Measurements from ENCODE around the gene CDA.
"Not testable (repeated sequence)": the region's sequence is repeated elsewhere in the genome, so short reads cannot be mapped to it uniquely, and the experiment has no call there.

CDA gene

GRCh38 chr1:20603504-20604464, 14.9 kb downstream of the CDA start:
- Histone ChIP-seq H3K9me3 (ENCODE audit: control insufficient read depth, low read length) (no peaks in the 10 kb centered on the region), H3K4me1 (ENCODE audit: control insufficient read depth, insufficient read depth, low read length, poor library complexity, severe bottlenecking) (peaks cover 15% of the 10 kb centered on the region), H3K27ac (ENCODE audit: low read depth, low read length, severe bottlenecking) (peak overlapping the region; percentile 16), H3K36me3 (ENCODE audit: control insufficient read depth, insufficient read depth, low read length) (no peaks in the 10 kb centered on the region), H3K4me3 (ENCODE audit: extremely low read depth, insufficient read depth, low read length, poor library complexity, severe bottlenecking) (no peak overlapping the region)
- 87 to 98% methylated on average over 5 to 8 of the region's 9 CpGs for WGBS, 2 experiments (ENCODE audit: insufficient coverage in 2 of 2)

- Histone ChIP-seq H3K27ac (ENCODE audit: low read depth, low read length, severe bottlenecking) (no peak overlapping the region), H3K9me3 (ENCODE audit: control insufficient read depth, low read length) (no peaks in the 10 kb centered on the region), H3K4me3 (ENCODE audit: extremely low read depth, insufficient read depth, low read length, poor library complexity, severe bottlenecking) (no peak overlapping the region), H3K4me1 (ENCODE audit: control insufficient read depth, insufficient read depth, low read length, poor library complexity, severe bottlenecking) (peaks cover 15% of the 10 kb centered on the region), H3K36me3 (ENCODE audit: control insufficient read depth, insufficient read depth, low read length) (no peaks in the 10 kb centered on the region)
- WGBS, 2 experiments (ENCODE audit: insufficient coverage in 2 of 2) = 90 to 94% methylated on average over 7 of the region's 7 CpGs
Observed at GRCh38 chr1:20604678-20605077, 15.8 kb downstream of the CDA start.

GRCh38 chr1:20606801-20607570, 18.1 kb downstream of the CDA start:
- H3K27ac ChIP-seq (ENCODE audit: low read depth, low read length, severe bottlenecking); H3K4me3 ChIP-seq (ENCODE audit: extremely low read depth, insufficient read depth, low read length, poor library complexity, severe bottlenecking); H3K36me3 ChIP-seq (ENCODE audit: control insufficient read depth, insufficient read depth, low read length); H3K9me3 ChIP-seq (ENCODE audit: control insufficient read depth, low read length): not testable (repeated sequence)
- WGBS, 2 experiments (ENCODE audit: insufficient coverage in 2 of 2) = 89 to 94% methylated on average over 3 of the region's 7 CpGs
- peaks cover 15% of the 10 kb centered on the region for H3K4me1 ChIP-seq (ENCODE audit: control insufficient read depth, insufficient read depth, low read length, poor library complexity, severe bottlenecking)

- Histone ChIP-seq H3K36me3 (ENCODE audit: control insufficient read depth, insufficient read depth, low read length) (no peaks in the 10 kb centered on the region), H3K27ac (ENCODE audit: low read depth, low read length, severe bottlenecking) (no peak overlapping the region), H3K4me1 (ENCODE audit: control insufficient read depth, insufficient read depth, low read length, poor library complexity, severe bottlenecking) (peaks cover 19% of the 10 kb centered on the region), H3K4me3 (ENCODE audit: extremely low read depth, insufficient read depth, low read length, poor library complexity, severe bottlenecking) (no peak overlapping the region), H3K9me3 (ENCODE audit: control insufficient read depth, low read length) (no peaks in the 10 kb centered on the region)
- 79 to 82% methylated on average over 3 to 5 of the region's 6 CpGs for WGBS, 2 experiments (ENCODE audit: insufficient coverage in 2 of 2)
Observed at GRCh38 chr1:20609541-20609940, 20.6 kb downstream of the CDA start.

DNA sequence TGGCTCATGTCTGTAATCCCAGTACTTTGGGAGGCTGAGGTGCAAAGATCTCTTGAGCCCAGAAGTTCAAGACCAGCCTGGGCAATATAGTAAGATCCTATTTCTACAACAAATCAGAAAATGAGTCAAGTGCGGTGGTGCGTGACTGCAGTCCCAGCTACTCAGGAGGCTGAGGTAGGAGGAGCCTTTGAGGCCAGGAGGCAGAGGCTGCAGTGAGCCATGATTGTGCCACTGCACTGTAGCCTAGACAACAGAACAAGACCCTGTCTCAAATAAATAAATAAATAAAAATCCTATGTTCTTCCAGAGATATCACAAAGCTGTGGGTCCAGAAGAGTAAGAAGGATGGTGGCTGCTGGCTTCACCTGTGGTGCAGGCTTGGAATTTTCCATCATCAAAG, 22.1 kb downstream of the CDA start:
- no peak overlapping the region for H3K27ac ChIP-seq (ENCODE audit: low read depth, low read length, severe bottlenecking)
- no peak overlapping the region for H3K4me3 ChIP-seq (ENCODE audit: extremely low read depth, insufficient read depth, low read length, poor library complexity, severe bottlenecking)
- no peaks in the 10 kb centered on the region for H3K36me3 ChIP-seq (ENCODE audit: control insufficient read depth, insufficient read depth, low read length)
- WGBS, 2 experiments (ENCODE audit: insufficient coverage in 2 of 2) = no CpG with 5 or more reads among the region's 2 CpGs
- peaks cover 16% of the 10 kb centered on the region for H3K4me1 ChIP-seq (ENCODE audit: control insufficient read depth, insufficient read depth, low read length, poor library complexity, severe bottlenecking)
- no peaks in the 10 kb centered on the region for H3K9me3 ChIP-seq (ENCODE audit: control insufficient read depth, low read length)

- H3K4me1 ChIP-seq (ENCODE audit: control insufficient read depth, insufficient read depth, low read length, poor library complexity, severe bottlenecking) = peaks cover 20% of the 10 kb centered on the region
- 96 to 98% methylated on average over 2 to 3 of the region's 5 CpGs for WGBS, 2 experiments (ENCODE audit: insufficient coverage in 2 of 2)
- H3K27ac ChIP-seq (ENCODE audit: low read depth, low read length, severe bottlenecking) = no peak overlapping the region
- no peaks in the 10 kb centered on the region for H3K9me3 ChIP-seq (ENCODE audit: control insufficient read depth, low read length)
- H3K4me3 ChIP-seq (ENCODE audit: extremely low read depth, insufficient read depth, low read length, poor library complexity, severe bottlenecking) = no peak overlapping the region
- no peaks in the 10 kb centered on the region for H3K36me3 ChIP-seq (ENCODE audit: control insufficient read depth, insufficient read depth, low read length)
Observed at GRCh38 chr1:20611652-20612051, 22.8 kb downstream of the CDA start.

DNA sequence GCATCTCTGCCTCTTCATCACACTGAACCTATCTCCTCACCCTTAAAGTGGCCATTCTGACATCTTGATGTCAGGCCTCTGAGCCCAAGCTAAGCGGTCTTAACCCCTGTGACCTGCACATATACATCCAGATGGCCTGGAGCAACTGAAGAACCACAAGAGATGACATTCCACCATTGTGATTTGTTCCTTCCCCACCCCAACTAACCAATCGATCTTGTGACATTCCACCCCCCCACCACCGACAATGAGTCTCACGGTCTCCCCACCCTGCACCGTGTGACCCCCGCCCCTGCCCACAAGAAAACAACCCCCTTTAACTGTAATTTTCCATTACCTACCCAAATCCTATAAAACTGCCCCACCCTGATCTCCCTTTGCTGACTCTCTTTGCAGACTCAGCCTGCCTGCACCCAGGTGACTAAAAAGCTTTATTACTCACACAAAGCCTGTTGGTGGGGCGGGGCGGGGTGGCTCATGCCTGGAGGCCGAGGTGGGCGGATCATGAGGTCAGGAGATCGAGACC, 23.4 kb downstream of the CDA start:
- Histone ChIP-seq H3K27ac (ENCODE audit: low read depth, low read length, severe bottlenecking) (no peak overlapping the region), H3K36me3 (ENCODE audit: control insufficient read depth, insufficient read depth, low read length) (no peaks in the 10 kb centered on the region), H3K9me3 (ENCODE audit: control insufficient read depth, low read length) (no peaks in the 10 kb centered on the region), H3K4me3 (ENCODE audit: extremely low read depth, insufficient read depth, low read length, poor library complexity, severe bottlenecking) (no peak overlapping the region), H3K4me1 (ENCODE audit: control insufficient read depth, insufficient read depth, low read length, poor library complexity, severe bottlenecking) (peaks cover 20% of the 10 kb centered on the region)
- WGBS, 2 experiments (ENCODE audit: insufficient coverage in 2 of 2) = 90 to 97% methylated on average over 2 to 9 of the region's 11 CpGs

DNA sequence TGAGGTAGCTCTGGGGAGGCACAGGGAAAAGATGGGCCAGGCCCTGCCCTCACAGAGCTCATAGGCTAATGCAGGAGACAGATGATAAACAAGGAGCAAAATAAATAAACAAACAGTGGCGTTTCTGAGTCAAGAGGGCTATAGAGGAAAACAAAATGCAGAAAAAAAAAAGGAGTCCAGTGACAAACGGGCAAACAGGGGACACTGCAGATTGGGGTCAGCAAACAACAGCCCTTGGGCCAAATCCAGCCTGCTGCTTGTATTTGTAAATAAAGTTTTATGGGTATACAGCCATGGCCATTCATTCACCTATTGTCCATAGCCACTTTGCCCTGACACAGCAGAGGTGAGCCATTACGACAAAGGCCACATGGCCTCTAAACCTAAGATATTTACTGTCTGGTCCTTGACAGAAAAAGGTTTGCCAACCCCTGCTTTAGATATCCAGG, 25.3 kb downstream of the CDA start:
- Histone ChIP-seq H3K36me3 (ENCODE audit: control insufficient read depth, insufficient read depth, low read length) (no peaks in the 10 kb centered on the region), H3K4me1 (ENCODE audit: control insufficient read depth, insufficient read depth, low read length, poor library complexity, severe bottlenecking) (peaks cover 20% of the 10 kb centered on the region), H3K9me3 (ENCODE audit: control insufficient read depth, low read length) (no peaks in the 10 kb centered on the region), H3K27ac (ENCODE audit: low read depth, low read length, severe bottlenecking) (peak overlapping the region; percentile 95), H3K4me3 (ENCODE audit: extremely low read depth, insufficient read depth, low read length, poor library complexity, severe bottlenecking) (no peak overlapping the region)
- WGBS, 2 experiments (ENCODE audit: insufficient coverage in 2 of 2) = 76 to 81% methylated on average over 3 of the region's 3 CpGs

DNA sequence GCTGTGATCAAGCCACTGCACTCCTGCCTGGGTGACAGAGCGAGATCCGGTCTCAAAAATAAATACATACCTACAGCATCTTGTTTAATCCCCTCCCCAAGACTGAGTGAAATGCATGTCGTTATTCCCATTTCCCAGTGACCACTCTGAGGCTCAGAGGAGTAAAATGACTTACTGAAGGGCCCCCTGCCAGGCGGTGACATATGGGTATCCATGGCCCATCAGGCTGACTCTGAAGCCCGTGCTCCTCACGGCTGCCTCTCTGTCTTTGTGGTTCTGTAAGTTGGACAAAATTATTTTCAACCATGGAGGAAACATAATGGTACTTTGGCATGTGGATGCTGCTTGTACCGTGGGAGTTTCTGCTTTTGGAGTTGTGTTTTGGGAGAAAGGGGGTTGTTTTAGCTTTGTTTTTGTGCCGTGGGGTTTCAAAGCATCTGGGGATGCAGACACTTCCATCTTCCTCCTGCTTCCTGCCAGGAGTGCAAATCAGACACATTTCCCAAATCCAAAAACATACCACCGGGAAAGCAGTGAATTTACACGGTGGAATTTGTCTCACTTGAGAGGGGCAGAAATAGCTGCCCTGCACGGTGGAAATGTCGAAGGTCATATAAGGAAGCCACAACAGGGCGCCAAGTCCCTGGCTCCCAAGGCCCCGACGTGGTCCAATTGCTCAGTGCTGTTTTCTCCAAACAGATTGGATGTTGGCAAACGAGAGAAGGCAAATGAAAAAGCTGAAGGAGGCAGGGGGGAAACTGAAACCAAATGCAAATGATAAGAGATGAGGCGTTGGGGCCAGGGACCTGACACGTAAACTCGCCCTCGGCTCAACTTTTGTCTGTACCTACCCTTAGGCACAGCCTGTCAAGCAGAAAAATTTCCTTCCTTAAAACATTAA, 27.3 kb downstream of the CDA start:
- no peaks in the 10 kb centered on the region for H3K36me3 ChIP-seq (ENCODE audit: control insufficient read depth, insufficient read depth, low read length)
- H3K9me3 ChIP-seq (ENCODE audit: control insufficient read depth, low read length) = no peaks in the 10 kb centered on the region
- H3K4me1 ChIP-seq (ENCODE audit: control insufficient read depth, insufficient read depth, low read length, poor library complexity, severe bottlenecking) = peaks cover 20% of the 10 kb centered on the region
- H3K27ac ChIP-seq (ENCODE audit: low read depth, low read length, severe bottlenecking) = no peak overlapping the region
- no peak overlapping the region for H3K4me3 ChIP-seq (ENCODE audit: extremely low read depth, insufficient read depth, low read length, poor library complexity, severe bottlenecking)
- 79 to 80% methylated on average over 18 to 19 of the region's 20 CpGs for WGBS, 2 experiments (ENCODE audit: insufficient coverage in 2 of 2)

Measured in mesodermal cell (in vitro differentiated cells).